K562 (cell line): ENCODE data around the gene UBE2L5. TPM values are rescaled to one million over a fixed set of nuclear protein-coding genes. Genes with fewer than 3 reads are reported as not detected.

Source experiments
- GTF2E2 ChIP-seq: fragments of 200-800 bp; sonication (Bioruptor generic); IDR thresholded peaks from 2 replicates; pipeline ENCODE4 v1.6.1; 2016; ENCODE audit warnings: missing genetic modification characterization, missing compliant biosample characterization
- HDAC1 ChIP-seq, 2 experiments: fragments of 450-650 bp; IDR thresholded peaks; 2 replicates each; pipeline ENCODE4 v1.6.1; 2016 to 2017; ENCODE audit warnings: inconsistent platforms in 1 of 2, mild to moderate bottlenecking in 1 of 2, moderate library complexity in 1 of 2
- HNRNPL ChIP-seq: fragments of 200-400 bp; formaldehyde crosslinking; IDR thresholded peaks from 2 replicates; pipeline ENCODE4 v1.6.1; 2017; ENCODE audit warnings: low read depth, mild to moderate bottlenecking, low read length
- HNRNPLL ChIP-seq: fragments of 200-400 bp; formaldehyde crosslinking; IDR thresholded peaks from 2 replicates; pipeline ENCODE4 v1.6.1; 2017; ENCODE audit warnings: low read length, low read depth, mild to moderate bottlenecking; ENCODE audit not compliant: poor library complexity, severe bottlenecking
- MAX ChIP-seq: sonication (generic); formaldehyde crosslinking; IDR thresholded peaks from 2 replicates; pipeline ENCODE4 v1.9.0; 2022; ENCODE audit warnings: mild to moderate bottlenecking, missing genetic modification reagents
- PRMT5 ChIP-seq: sonication (generic); formaldehyde crosslinking; IDR thresholded peaks from 2 replicates; pipeline ENCODE4 v1.5.0; 2020; ENCODE audit warnings: missing genetic modification reagents
- RNF2 ChIP-seq: sonication (generic); IDR thresholded peaks from 2 replicates; pipeline ENCODE4 v1.6.1; 2016
- SOX6 ChIP-seq: fragments of 450-650 bp; IDR thresholded peaks from 2 replicates; pipeline ENCODE4 v1.6.1; 2014; ENCODE audit warnings: mild to moderate bottlenecking
- TCFL5 ChIP-seq: fragments of 250-450 bp; sonication (Bioruptor Pico); conservative IDR thresholded peaks from 2 replicates; pipeline ENCODE4 v1.6.1; 2021; ENCODE audit warnings: mild to moderate bottlenecking, moderate library complexity, matching md5 sums
- ZBTB34 ChIP-seq: fragments of 250-450 bp; sonication (Bioruptor Pico); IDR thresholded peaks from 2 replicates; pipeline ENCODE4 v1.8.0; 2021; ENCODE audit warnings: mild to moderate bottlenecking, moderate library complexity
- ZFP91 ChIP-seq: sonication (generic); formaldehyde crosslinking; IDR thresholded peaks from 2 replicates; pipeline ENCODE4 v1.8.0; 2022; ENCODE audit warnings: mild to moderate bottlenecking, missing genetic modification reagents
- ZMIZ1 ChIP-seq, 2 experiments: fragments of 150-350 bp in 1 of 2; IDR thresholded peaks; 2 replicates each; pipeline ENCODE4 v1.6.1; 2012 to 2016; ENCODE audit warnings: low read depth in 2 of 2, low read length in 2 of 2, mild to moderate bottlenecking in 1 of 2, moderate library complexity in 1 of 2
- ZNF436 ChIP-seq: fragments of 250-450, 450-650 bp; sonication (Bioruptor Pico); formaldehyde crosslinking; IDR thresholded peaks from 2 replicates; pipeline ENCODE4 v1.7.0; 2020; ENCODE audit warnings: mild to moderate bottlenecking
- ZNF583 ChIP-seq: fragments of 250-450 bp; sonication (Bioruptor Pico); IDR thresholded peaks from 2 replicates; pipeline ENCODE4 v1.4.0; 2020
- ZNF609 ChIP-seq: sonication (generic); formaldehyde crosslinking; IDR thresholded peaks from 2 replicates; pipeline ENCODE4 v1.8.1; 2023; ENCODE audit warnings: missing genetic modification reagents, mild to moderate bottlenecking, borderline replicate concordance
- polyA plus RNA-seq, 8 experiments: library from polyadenylated mRNA; depleted of rRNA in 4 of 8; stranded (reverse) in 5 of 8; unstranded in 3 of 8; fragments of >200 nt; fragmentation: Nextera tagmentation in 2 of 8; fragmentation: Illumina TruSeq in 1 of 8; extraction: Ambion mirVana in 2 of 8; extraction: Trizol in 1 of 8; gene quantifications; 2 replicates each; pipeline versions ENCODE4 v1.2.1 to v1.2.3, GENCODE V29; 2011 to 2014; ENCODE audit warnings: inconsistent platforms in 1 of 8, missing spikeins in 1 of 8
- total RNA-seq, 7 experiments: library from RNA; depleted of rRNA in 6 of 7; stranded (reverse); fragments of >200 nt in 6 of 7; fragmentation: Illumina TruSeq in 2 of 7; extraction: Trizol in 2 of 7; gene quantifications; 2 replicates each; pipeline versions ENCODE4 v1.2.1 to v1.2.3, GENCODE V29; 2011 to 2021; ENCODE audit warnings: low replicate concordance in 1 of 7

UBE2L5 gene
- total and polyA plus RNA-seq, 9 of the 15 experiments (the other 6 are each of a cell fraction or from before 2014, with no cell fraction given) = 0.22 to 1.5 (median 0.86) TPM; not detected in 6

GRCh38 chr13:30465593-30466357 is 43.5 kb downstream of the UBE2L5 start, which contains the start of gene HMGB1 (continued):
- TF ChIP-seq ZMIZ1 (IDR thresholded peaks at IDR 0.05; ENCODE audit: low read depth in 2 of 2, low read length in 2 of 2) (no peak), HNRNPLL (peak; percentile 43), HDAC1 (IDR thresholded peaks at IDR 0.05) (peak; percentile 48 to 97; a peak in 3 of 4 replicates), ZFP91 (CRISPR knock-in tag) (no peak), SOX6 (peak; percentile 86), ZBTB34 (CRISPR knock-in tag) (no peak), GTF2E2 (tag) (0 out of 2 replicates have a peak, but pooled peaks have one; percentile 40), ZNF436 (CRISPR knock-in tag) (no peak), PRMT5 (CRISPR knock-in tag) (no peak), HNRNPL (no peak), ZNF583 (CRISPR knock-in tag) (no peak), TCFL5 (CRISPR knock-in tag) (no peak), RNF2 (no peak), MAX (CRISPR knock-in tag) (peak; percentile 46; the same call in 1 of the 2 replicates), ZNF609 (CRISPR knock-in tag) (no peak)
